Lower leg skin (tissue), 4 donors: ENCODE results near the gene EMC8. TPM values are rescaled to one million over a fixed set of nuclear protein-coding genes. Genes with fewer than 3 reads are reported as not detected.

Experiments
- DNase-seq, 2 donors: peaks; one replicate each; pipeline ENCODE4 v3.0.0-alpha.2; 2019; ENCODE audit warnings: low spot score in 2 of 2
- H3K4me3 ChIP-seq: fragments of 200-600 bp; sonication (generic); 2 replicates; pipeline ENCODE4 v1.5.1; 2017; ENCODE audit warnings: mild to moderate bottlenecking, low read depth; ENCODE audit not compliant: poor library complexity, severe bottlenecking
- POLR2A ChIP-seq, 2 donors: fragments of 450-650 bp; IDR thresholded peaks; one replicate each; pipeline ENCODE4 v1.6.1; 2016 to 2017; ENCODE audit warnings: antibody characterized with exemption in 2 of 2, mild to moderate bottlenecking in 1 of 2, moderate library complexity in 1 of 2
- WGBS, 2 donors: methylation state at CpG; one replicate each; pipeline ENCODE4 v1.1.5; 2018; 5-methylcytosine and 5-hydroxymethylcytosine counted together
- intact Hi-C: fragments of 100-400 bp; cut with DNase I; formaldehyde crosslinking; loops from one replicate; pipeline ENCODE4 v1.15.0; 2023; ENCODE audit warnings: low total_unique reads
- total RNA-seq, 4 donors: library from RNA; depleted of rRNA; stranded (reverse); fragments of >200 nt; gene quantifications; one replicate each; pipeline ENCODE4 v1.1.0, GENCODE V29; 2016
- TF ChIP-seq, protein P1 (sequence below), 3 donors: fragments of 450-650 bp; IDR thresholded peaks; one replicate each; pipeline ENCODE4 v1.5.1; 2016; ENCODE audit warnings: antibody characterized with exemption in 3 of 3, mild to moderate bottlenecking in 3 of 3, moderate library complexity in 2 of 3

The EMC8 gene
- 10 to 100 TPM; 15.5 to 27.5 (median 18.4) TPM for total RNA-seq

DNA sequence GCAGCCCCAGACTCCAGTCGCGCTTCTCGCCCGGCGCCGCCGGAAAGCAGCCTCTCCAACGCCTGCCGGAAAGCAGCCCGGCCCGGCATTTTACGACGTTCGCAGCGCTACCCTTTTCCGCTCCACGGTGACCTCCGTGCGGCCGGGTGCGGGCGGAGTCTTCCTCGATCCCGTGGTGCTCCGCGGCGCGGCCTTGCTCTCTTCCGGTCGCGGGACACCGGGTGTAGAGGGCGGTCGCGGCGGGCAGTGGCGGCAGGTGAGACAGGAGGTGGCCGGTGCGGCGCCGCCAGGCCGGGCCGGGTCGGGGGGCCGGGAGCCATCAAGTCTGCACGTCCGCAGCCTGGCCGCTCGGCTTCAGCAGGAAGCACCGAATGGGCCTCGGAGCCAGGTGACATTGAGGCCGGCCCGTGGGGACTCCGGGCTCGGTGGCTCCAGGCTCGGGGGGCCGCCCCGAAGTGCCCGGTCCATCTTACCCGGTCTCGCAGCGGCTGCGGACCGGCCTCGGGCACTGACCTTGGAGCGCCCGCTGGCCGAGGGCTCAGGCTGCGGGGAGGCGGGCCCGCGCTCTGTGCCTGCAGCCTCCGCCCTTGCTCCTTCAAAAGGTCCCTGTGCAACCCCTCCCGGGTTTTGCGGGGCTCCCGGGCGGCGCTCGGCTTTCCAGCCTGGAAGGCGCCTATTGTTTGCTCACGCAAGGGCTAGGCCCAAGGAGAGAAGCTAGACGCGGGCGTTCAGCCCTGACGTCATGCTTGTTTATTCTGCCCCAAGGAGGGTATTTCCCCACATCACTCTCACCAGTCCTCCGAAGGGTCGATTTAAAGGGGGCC, at the start of gene EMC8, which contains the start of gene COX4I1:
EMC8 (minus strand) TSS at position 48 of the 824 bp plus-strand sequence. CDS start 249 bp downstream, outside the sequence.
COX4I1 (plus strand) TSS at position 199 of the 824 bp plus-strand sequence. CDS start 1,511 bp downstream, outside the sequence.
- TF ChIP-seq POLR2A (IDR thresholded peaks at IDR 0.05), result no peak
- TF ChIP-seq, protein P1, sequence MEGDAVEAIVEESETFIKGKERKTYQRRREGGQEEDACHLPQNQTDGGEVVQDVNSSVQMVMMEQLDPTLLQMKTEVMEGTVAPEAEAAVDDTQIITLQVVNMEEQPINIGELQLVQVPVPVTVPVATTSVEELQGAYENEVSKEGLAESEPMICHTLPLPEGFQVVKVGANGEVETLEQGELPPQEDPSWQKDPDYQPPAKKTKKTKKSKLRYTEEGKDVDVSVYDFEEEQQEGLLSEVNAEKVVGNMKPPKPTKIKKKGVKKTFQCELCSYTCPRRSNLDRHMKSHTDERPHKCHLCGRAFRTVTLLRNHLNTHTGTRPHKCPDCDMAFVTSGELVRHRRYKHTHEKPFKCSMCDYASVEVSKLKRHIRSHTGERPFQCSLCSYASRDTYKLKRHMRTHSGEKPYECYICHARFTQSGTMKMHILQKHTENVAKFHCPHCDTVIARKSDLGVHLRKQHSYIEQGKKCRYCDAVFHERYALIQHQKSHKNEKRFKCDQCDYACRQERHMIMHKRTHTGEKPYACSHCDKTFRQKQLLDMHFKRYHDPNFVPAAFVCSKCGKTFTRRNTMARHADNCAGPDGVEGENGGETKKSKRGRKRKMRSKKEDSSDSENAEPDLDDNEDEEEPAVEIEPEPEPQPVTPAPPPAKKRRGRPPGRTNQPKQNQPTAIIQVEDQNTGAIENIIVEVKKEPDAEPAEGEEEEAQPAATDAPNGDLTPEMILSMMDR (IDR thresholded peaks at IDR 0.05), result no peak
- H3K4me3 ChIP-seq, result peak within 1 kb of the TSS; percentile 96
- intact Hi-C loops, result no loop called here
- 0% methylated on average over 14 to 62 of the region's 87 CpGs for WGBS, 2 donors
- peak; percentile 92 to 99 for DNase-seq

DNA sequence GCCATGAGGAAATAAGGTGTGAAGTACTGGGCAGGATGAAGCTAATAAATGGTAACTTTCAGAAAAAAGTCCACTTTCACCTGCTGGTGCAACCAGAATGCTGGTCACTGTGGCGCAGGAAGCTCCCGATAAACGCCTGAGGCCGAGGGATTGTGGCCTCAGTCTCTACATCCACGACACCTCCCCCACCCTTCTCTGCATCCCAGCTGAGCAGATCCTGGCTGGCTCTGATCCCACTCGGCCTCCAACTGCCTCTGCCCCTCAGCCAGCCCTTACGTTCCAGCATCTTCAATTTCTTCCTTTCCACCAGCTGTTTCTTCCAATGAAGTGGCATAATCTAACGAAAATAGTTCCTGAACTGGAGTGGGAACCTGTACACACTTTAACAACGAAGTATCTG, 49.6 kb upstream of the EMC8 start:
- intact Hi-C loops, result no loop called here
- WGBS, 2 donors, result 40 to 46% methylated on average over 9 of the region's 9 CpGs
- H3K4me3 ChIP-seq, result no peak overlapping the region
- TF ChIP-seq, protein P1 (IDR thresholded peaks at IDR 0.05), result no peak
- no peak for TF ChIP-seq POLR2A (IDR thresholded peaks at IDR 0.05)
- peak in 1 of 2 donors; percentile 20 for DNase-seq

- no peak for TF ChIP-seq POLR2A (IDR thresholded peaks at IDR 0.05)
- TF ChIP-seq, protein P1 (IDR thresholded peaks at IDR 0.05), result no peak
- 55 to 59% methylated on average over 39 of the region's 39 CpGs for WGBS, 2 donors
- peak in 1 of 2 donors; percentile 77 for DNase-seq
- H3K4me3 ChIP-seq, result no peak overlapping the region
- intact Hi-C loops, result no loop called here
Measured at GRCh38 chr16:85847681-85848601, 48.6 kb upstream of the EMC8 start.

- H3K4me3 ChIP-seq, result no peak overlapping the region
- peak in 1 of 2 donors; percentile 42 for DNase-seq
- WGBS, 2 donors, result 77 to 86% methylated on average over 15 of the region's 15 CpGs
- no peak for TF ChIP-seq POLR2A (IDR thresholded peaks at IDR 0.05)
- TF ChIP-seq, protein P1 (IDR thresholded peaks at IDR 0.05), result no peak
- intact Hi-C loops, result no loop called here
Measured at GRCh38 chr16:85847036-85847435, 47.7 kb upstream of the EMC8 start.

- H3K4me3 ChIP-seq, result no peak overlapping the region
- intact Hi-C loops, result no loop called here
- no peak for DNase-seq
- TF ChIP-seq, protein P1 (IDR thresholded peaks at IDR 0.05), result no peak
- TF ChIP-seq POLR2A (IDR thresholded peaks at IDR 0.05), result no peak
- WGBS, 2 donors, result 88 to 92% methylated on average over 9 of the region's 9 CpGs
Measured at GRCh38 chr16:85846461-85846860, 47.1 kb upstream of the EMC8 start.
